Measurements from ENCODE around the gene PLEKHB2. TPM values are rescaled to one million over a fixed set of nuclear protein-coding genes. Genes with fewer than 3 reads are reported as not detected.

The PLEKHB2 gene
- total RNA-seq, 1 experiment from 2014 or later: 65.6 TPM

DNA sequence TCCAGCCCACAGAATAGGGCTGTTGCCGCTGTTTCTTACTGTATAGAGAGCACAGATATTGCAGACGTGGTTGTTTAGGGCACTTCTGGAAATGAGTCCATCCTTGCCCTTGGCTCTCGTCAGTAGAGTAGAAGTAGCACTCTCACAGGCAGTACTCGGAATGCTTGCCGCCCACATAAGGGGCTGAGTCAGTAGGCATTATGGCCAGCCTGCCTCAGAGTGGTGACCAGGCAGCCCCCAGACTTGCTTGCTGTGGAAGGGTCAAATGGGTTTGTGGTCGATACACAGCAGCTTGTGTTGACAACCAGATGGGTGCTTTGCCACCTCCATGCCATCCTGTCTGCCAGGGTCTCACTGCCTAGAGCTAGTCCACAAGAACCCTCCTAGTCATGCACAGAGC, 38.7 kb downstream of the PLEKHB2 start (continued):
- TF ChIP-seq JUN (CRISPR knock-in tag; IDR thresholded peaks at IDR 0.05) (no peak), SMAD4 (CRISPR knock-in tag; IDR thresholded peaks at IDR 0.05) (no peak), ZNF423 (CRISPR knock-in tag; IDR thresholded peaks at IDR 0.05) (no peak), ATF6 (CRISPR knock-in tag; IDR thresholded peaks at IDR 0.05) (no peak), NR3C1 (CRISPR knock-in tag; conservative IDR thresholded peaks at IDR 0.05; ENCODE audit: low read depth) (no peak), EMX1 (CRISPR knock-in tag; IDR thresholded peaks at IDR 0.05) (no peak), ZNF219 (CRISPR knock-in tag; IDR thresholded peaks at IDR 0.05; ENCODE audit: borderline replicate concordance) (no peak), FOXP1 (CRISPR knock-in tag; IDR thresholded peaks at IDR 0.05; ENCODE audit: borderline replicate concordance) (no peak), ZNF317 (CRISPR knock-in tag; IDR thresholded peaks at IDR 0.05; ENCODE audit: borderline replicate concordance, low read depth) (no peak), TP53 (CRISPR knock-in tag; IDR thresholded peaks at IDR 0.05) (no peak), CTCF (IDR thresholded peaks at IDR 0.05) (no peak)
- TF ChIP-seq, protein P1, sequence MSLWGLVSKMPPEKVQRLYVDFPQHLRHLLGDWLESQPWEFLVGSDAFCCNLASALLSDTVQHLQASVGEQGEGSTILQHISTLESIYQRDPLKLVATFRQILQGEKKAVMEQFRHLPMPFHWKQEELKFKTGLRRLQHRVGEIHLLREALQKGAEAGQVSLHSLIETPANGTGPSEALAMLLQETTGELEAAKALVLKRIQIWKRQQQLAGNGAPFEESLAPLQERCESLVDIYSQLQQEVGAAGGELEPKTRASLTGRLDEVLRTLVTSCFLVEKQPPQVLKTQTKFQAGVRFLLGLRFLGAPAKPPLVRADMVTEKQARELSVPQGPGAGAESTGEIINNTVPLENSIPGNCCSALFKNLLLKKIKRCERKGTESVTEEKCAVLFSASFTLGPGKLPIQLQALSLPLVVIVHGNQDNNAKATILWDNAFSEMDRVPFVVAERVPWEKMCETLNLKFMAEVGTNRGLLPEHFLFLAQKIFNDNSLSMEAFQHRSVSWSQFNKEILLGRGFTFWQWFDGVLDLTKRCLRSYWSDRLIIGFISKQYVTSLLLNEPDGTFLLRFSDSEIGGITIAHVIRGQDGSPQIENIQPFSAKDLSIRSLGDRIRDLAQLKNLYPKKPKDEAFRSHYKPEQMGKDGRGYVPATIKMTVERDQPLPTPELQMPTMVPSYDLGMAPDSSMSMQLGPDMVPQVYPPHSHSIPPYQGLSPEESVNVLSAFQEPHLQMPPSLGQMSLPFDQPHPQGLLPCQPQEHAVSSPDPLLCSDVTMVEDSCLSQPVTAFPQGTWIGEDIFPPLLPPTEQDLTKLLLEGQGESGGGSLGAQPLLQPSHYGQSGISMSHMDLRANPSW (CRISPR knock-in tag; conservative IDR thresholded peaks at IDR 0.05; ENCODE audit: low read depth): no peak

GRCh38 chr2:131145040-131145439, 39.9 kb downstream of the PLEKHB2 start:
- Mint-ChIP-seq H3K27me3 (ENCODE audit: low read depth) (no peaks in the 10 kb centered on the region), H3K4me3 (no peak overlapping the region), H3K36me3 (peaks cover 46% of the 10 kb centered on the region), H3K4me1 (no peaks in the 10 kb centered on the region), H3K27ac (no peak overlapping the region), H3K9me3 (no peaks in the 10 kb centered on the region)
- no peak for ATAC-seq
- no peak for DNase-seq (ENCODE audit: low spot score)
- CTCF ChIA-PET: no interaction called here
- TF ChIP-seq, protein P2, sequence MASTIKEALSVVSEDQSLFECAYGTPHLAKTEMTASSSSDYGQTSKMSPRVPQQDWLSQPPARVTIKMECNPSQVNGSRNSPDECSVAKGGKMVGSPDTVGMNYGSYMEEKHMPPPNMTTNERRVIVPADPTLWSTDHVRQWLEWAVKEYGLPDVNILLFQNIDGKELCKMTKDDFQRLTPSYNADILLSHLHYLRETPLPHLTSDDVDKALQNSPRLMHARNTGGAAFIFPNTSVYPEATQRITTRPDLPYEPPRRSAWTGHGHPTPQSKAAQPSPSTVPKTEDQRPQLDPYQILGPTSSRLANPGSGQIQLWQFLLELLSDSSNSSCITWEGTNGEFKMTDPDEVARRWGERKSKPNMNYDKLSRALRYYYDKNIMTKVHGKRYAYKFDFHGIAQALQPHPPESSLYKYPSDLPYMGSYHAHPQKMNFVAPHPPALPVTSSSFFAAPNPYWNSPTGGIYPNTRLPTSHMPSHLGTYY (CRISPR knock-in tag; IDR thresholded peaks at IDR 0.05): no peak
- TF ChIP-seq NR1H2 (CRISPR knock-in tag; IDR thresholded peaks at IDR 0.05) (no peak), ZNF281 (CRISPR knock-in tag; IDR thresholded peaks at IDR 0.05) (no peak), TCF7 (CRISPR knock-in tag; IDR thresholded peaks at IDR 0.05; ENCODE audit: low read depth) (no peak), ZNF512 (CRISPR knock-in tag; IDR thresholded peaks at IDR 0.05; ENCODE audit: borderline replicate concordance) (no peak), RORB (CRISPR knock-in tag; IDR thresholded peaks at IDR 0.05) (no peak), IRF2 (CRISPR knock-in tag; IDR thresholded peaks at IDR 0.05; ENCODE audit: borderline replicate concordance, low read depth) (no peak), GTF2I (CRISPR knock-in tag; conservative IDR thresholded peaks at IDR 0.05) (no peak), ZBTB43 (CRISPR knock-in tag; IDR thresholded peaks at IDR 0.05) (no peak), TP53 (CRISPR knock-in tag; IDR thresholded peaks at IDR 0.05) (no peak), ZBTB21 (CRISPR knock-in tag; IDR thresholded peaks at IDR 0.05; ENCODE audit: borderline replicate concordance) (no peak)
- TF ChIP-seq, protein P3, sequence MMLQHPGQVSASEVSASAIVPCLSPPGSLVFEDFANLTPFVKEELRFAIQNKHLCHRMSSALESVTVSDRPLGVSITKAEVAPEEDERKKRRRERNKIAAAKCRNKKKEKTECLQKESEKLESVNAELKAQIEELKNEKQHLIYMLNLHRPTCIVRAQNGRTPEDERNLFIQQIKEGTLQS (CRISPR knock-in tag; conservative IDR thresholded peaks at IDR 0.05): no peak
- TF ChIP-seq, protein P4, sequence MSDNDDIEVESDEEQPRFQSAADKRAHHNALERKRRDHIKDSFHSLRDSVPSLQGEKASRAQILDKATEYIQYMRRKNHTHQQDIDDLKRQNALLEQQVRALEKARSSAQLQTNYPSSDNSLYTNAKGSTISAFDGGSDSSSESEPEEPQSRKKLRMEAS (CRISPR knock-in tag; IDR thresholded peaks at IDR 0.05): no peak
- POLR2A ChIA-PET: no interaction called here
